NCI-H2107 treated with DMSO at 0.1 percent for 48 hours (cell line): Measurements from ENCODE around the gene LSM2.
A peak's percentile ranks its signal among the peaks of the same experiment; 100 is the strongest.
"Not testable (repeated sequence)": the region's sequence is repeated elsewhere in the genome, so short reads cannot be mapped to it uniquely, and the experiment has no call there.

Experiments used
- DNase-seq: peaks from one replicate; lab custom pipeline; 2025; ENCODE audit not compliant: unreplicated experiment; lab: John Stamatoyannopoulos, UW

Gene LSM2

GRCh38 chr6:31827286-31828079 lies 20.7 kb upstream of the LSM2 start, which contains the start of gene HSPA1B:
Gene HSPA1B, plus strand, starts transcription at chr6:31827738. Its CDS starts 213 bp downstream, at chr6:31827951.
- DNase-seq: peak; percentile 90

GRCh38 chr6:31826793-31827285 lies 20.1 kb upstream of the LSM2 start:
- no peak for DNase-seq

GRCh38 chr6:31825553-31825952 lies 18.8 kb upstream of the LSM2 start:
- DNase-seq: no peak

- not testable (repeated sequence) for DNase-seq
These were observed 16.9 kb upstream of the LSM2 start for GRCh38 chr6:31823592-31824196.

GRCh38 chr6:31822036-31822821 lies 15.5 kb upstream of the LSM2 start:
- no peak for DNase-seq

- peak; percentile 18 for DNase-seq
These were observed 14.7 kb upstream of the LSM2 start for GRCh38 chr6:31821301-31822035.

GRCh38 chr6:31820399-31820798 lies 13.6 kb upstream of the LSM2 start:
- DNase-seq: not testable (repeated sequence)

- no peak for DNase-seq
These were observed 13.1 kb upstream of the LSM2 start for GRCh38 chr6:31819871-31820299.

GRCh38 chr6:31817929-31818511 lies 11.3 kb upstream of the LSM2 start:
- DNase-seq: not testable (repeated sequence)

- not testable (repeated sequence) for DNase-seq
These were observed 10.6 kb upstream of the LSM2 start for GRCh38 chr6:31817133-31817928.

- no peak for DNase-seq
These were observed 8.5 kb upstream of the LSM2 start, which contains the start of the genes HSPA1A and HSPA1L for GRCh38 chr6:31815025-31815838. Gene HSPA1A, plus strand, starts transcription at chr6:31815543. Its CDS starts 214 bp downstream, at chr6:31815757. Gene HSPA1L, minus strand, starts transcription at chr6:31815283. Its CDS starts 3,311 bp downstream, at chr6:31811972.

- DNase-seq: peak; percentile 61
These were observed 7.9 kb upstream of the LSM2 start for GRCh38 chr6:31814677-31815024.

GRCh38 chr6:31813465-31813849 lies 6.7 kb upstream of the LSM2 start:
- DNase-seq: no peak

GRCh38 chr6:31811645-31812044 lies 4.9 kb upstream of the LSM2 start:
- no peak for DNase-seq

- DNase-seq: not testable (repeated sequence)
These were observed 1.8 kb upstream of the LSM2 start for GRCh38 chr6:31808599-31808998.

- no peak for DNase-seq
These were observed 762 bp downstream of the LSM2 start for GRCh38 chr6:31805939-31806469.

GRCh38 chr6:31801031-31801927 lies 5.5 kb downstream of the LSM2 start:
- not testable (repeated sequence) for DNase-seq
